ENCODE data around the gene NXN.
A peak's percentile ranks its signal among the peaks of the same experiment; 100 is the strongest.
"Not testable (repeated sequence)": the region's sequence is repeated elsewhere in the genome, so short reads cannot be mapped to it uniquely, and the experiment has no call there.

The NXN gene

DNA sequence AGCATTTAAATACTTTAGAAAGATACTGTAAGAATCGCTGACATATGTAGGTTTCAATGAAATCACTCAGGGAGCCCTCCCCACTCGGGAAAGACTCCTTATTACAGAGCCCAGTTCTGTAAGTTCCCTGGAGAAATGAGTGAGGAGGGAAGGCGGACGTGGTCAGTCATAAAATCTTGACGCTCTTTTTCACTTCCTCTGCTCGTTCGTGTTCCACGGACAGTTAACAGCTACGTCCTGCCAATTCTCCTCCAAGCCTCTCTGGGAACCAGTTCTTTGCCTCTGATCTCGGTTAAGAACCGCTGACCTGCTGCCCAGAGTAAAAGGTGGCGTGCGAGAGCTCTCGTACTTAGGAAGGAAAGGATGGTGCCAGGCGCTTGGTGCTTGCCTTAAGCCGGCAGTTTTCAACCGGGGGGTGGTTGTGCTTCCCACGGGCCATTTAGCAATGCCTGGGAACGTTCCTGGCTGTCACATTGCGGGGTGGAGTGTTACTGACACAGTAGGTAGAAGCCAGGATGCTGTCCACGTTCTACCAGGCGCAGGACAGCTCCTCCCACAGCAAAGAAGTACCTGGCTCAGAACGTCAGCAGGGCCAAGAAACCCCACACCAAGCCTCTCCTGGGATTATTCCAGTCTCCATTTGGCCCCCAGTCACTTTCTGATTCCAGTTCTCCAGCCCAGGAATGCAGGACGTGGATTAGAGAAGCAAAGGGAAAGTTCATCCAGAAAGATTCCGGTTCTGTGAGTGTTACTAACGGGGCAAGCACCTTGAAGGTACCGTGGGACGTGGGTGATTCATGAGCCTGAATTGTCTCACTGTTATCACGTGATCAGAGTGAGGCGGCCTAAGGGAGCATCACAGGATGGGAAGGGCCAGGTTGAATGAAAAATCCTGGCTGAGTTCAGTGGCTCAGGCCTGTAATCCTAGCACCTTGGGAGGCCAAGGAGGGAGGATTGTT, 109.7 kb downstream of the NXN start:
- no peak overlapping the region for H3K27ac ChIP-seq

DNA sequence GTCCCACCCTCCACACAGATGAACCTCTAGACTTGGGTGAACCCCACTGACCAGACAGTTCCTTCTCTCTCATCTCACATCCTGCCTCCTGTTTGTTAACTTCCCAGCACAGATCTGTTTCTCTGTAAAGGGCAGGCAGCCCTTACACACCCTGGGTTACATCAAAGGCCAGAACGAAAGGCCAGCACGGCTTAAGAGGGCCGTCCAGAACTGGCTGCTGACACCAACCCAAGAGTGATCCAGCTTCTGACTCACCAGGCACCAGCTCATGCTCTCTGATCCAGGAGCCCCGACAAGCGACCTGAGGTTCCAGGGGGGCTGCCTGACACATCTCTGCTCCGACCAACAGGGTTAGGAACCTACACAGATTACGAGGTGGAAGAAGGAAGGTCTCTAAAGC, 110.5 kb downstream of the NXN start:
- TF ChIP-seq ZFX (IDR thresholded peaks at IDR 0.05), result no peak
- TF ChIP-seq, protein P1, sequence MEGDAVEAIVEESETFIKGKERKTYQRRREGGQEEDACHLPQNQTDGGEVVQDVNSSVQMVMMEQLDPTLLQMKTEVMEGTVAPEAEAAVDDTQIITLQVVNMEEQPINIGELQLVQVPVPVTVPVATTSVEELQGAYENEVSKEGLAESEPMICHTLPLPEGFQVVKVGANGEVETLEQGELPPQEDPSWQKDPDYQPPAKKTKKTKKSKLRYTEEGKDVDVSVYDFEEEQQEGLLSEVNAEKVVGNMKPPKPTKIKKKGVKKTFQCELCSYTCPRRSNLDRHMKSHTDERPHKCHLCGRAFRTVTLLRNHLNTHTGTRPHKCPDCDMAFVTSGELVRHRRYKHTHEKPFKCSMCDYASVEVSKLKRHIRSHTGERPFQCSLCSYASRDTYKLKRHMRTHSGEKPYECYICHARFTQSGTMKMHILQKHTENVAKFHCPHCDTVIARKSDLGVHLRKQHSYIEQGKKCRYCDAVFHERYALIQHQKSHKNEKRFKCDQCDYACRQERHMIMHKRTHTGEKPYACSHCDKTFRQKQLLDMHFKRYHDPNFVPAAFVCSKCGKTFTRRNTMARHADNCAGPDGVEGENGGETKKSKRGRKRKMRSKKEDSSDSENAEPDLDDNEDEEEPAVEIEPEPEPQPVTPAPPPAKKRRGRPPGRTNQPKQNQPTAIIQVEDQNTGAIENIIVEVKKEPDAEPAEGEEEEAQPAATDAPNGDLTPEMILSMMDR (conservative IDR thresholded peaks at IDR 0.05), result no peak
- H3K27ac ChIP-seq, result no peak overlapping the region

More for the DNA sequence above, 109.7 kb downstream of the NXN start:
- TF ChIP-seq ZFX (IDR thresholded peaks at IDR 0.05), result no peak
- TF ChIP-seq, protein P1 (conservative IDR thresholded peaks at IDR 0.05), result no peak

DNA sequence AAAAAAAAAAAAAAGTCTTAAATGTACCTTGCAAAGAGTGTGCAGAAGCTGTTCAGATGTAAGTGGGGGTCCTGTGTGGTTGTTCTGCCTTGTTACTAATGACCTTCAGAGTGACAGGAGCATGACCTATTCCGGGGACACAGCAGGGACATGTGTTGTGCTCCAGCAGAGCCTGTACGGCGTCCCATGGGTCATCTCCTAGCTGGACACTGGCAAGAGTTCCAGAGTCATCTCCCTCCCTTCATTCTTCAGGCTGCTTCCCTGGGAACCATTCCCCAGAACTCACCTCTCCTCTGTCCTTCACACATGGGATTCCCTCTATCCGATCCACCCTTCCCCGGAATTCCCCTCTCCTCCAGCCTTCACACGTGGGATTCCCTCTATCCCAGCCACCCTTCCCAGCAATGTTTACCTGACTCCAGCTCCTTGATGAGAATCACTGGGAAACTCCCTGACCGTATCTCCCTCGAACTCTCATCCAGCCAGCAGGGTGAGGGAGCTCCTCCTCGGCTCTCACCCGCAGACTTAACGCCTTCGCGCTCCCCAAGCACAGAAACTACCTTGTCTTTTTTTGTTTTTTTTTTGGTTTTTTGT, 111.6 kb downstream of the NXN start:
- TF ChIP-seq ZFX (IDR thresholded peaks at IDR 0.05), result no peak
- TF ChIP-seq, protein P1 (conservative IDR thresholded peaks at IDR 0.05), result no peak
- no peak overlapping the region for H3K27ac ChIP-seq

DNA sequence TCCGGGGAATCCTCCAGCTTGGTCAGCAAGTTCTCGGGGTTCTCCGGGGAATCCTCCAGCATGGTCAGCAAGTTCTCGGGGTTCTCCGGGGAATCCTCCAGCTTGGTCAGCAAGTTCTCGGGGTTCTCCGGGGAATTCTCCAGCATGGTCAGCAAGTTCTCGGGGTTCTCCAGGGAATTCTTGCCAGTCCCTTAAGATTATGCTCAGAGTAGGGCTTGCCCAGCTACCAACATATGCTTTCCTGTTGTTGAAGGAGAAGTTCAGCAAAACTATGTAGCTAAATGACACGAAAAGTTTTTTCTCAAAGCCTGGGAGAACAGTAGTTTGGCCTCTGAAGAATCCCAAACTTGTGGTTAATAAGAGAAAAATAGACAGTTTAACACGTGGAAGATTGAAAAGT, 112.3 kb downstream of the NXN start:
- H3K27ac ChIP-seq, result not testable (repeated sequence)

DNA sequence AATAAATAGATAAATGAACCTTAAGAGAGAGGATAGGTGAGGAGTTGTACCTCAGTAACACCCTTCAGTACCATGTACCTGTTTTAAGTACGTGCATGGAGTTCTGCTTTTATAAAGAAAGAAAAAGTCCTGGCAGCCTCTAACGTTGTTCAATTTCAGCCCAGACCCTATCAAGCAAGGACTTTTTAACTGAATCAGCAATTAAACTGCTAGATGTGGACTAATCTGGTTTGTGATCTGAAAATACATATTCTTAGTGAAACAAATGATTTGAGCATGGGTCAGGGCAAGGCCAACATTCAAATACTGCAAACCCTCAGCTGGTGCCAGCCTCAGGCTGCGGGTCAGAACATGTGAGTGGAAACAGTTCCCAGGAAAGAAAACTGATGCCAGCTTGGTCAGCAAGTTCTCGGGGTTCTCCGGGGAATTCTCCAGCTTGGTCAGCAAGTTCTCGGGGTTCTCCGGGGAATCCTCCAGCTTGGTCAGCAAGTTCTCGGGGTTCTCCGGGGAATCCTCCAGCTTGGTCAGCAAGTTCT, 112.9 kb downstream of the NXN start:
- H3K27ac ChIP-seq, result peak overlapping the region; percentile 24; the same call in 1 of the 2 replicates

DNA sequence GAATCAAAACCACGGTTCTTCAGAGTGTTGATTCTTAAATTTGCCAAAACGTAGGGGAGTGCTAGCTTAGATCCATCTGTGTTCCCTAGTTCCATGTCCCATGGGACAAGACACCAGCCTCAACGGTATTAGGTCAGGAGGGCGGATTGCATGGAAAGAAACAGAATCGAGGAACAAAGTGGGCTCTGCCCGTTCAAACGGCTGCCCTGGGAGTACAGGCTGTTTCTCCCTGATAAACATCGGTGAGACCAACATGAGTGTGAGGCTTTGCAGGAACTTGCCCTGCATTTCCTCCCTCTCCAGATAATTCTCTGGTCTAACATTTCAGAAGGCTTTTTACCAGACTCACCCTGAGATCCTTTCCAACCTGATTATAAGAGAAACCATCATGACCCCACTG, 115.3 kb downstream of the NXN start:
- TF ChIP-seq, protein P1 (conservative IDR thresholded peaks at IDR 0.05), result no peak
- TF ChIP-seq ZFX (IDR thresholded peaks at IDR 0.05), result no peak
- H3K27ac ChIP-seq, result no peak overlapping the region

More for the DNA sequence above, 112.9 kb downstream of the NXN start:
- TF ChIP-seq ZFX (IDR thresholded peaks at IDR 0.05), result no peak
- TF ChIP-seq, protein P1 (conservative IDR thresholded peaks at IDR 0.05), result no peak

DNA sequence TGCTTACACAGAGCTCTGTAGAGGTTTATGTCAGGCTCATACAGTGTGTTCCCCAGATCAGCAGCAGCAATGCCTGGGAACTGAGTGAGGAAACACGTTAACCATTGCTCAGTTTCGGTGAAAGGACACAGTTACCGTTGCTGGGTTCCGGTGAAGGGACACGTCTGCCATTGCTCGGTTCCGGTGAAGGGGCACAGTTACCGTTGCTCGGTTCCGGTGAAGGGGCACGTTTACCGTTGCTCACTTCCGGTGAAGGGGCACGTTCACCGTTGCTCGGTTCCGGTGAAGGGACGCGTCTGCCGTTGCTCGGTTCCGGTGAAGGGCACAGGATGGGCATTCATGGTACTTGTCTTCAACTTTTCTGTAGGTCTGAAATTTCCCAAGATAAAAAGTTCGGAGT, 115.7 kb downstream of the NXN start:
- H3K27ac ChIP-seq, result no peak overlapping the region
- TF ChIP-seq ZFX (IDR thresholded peaks at IDR 0.05), result no peak
- TF ChIP-seq, protein P1 (conservative IDR thresholded peaks at IDR 0.05), result no peak

Data from C4-2B (cell line).